Fibroblast of lung (primary cell): ENCODE measurements around the gene SLC6A7. TPM values are rescaled to one million over a fixed set of nuclear protein-coding genes. Genes with fewer than 3 reads are reported as not detected.
"Not testable (repeated sequence)": the region's sequence is repeated elsewhere in the genome, so short reads cannot be mapped to it uniquely, and the experiment has no call there.

Experiments used
- DNase-seq, 2 donors: peaks; one replicate each; pipeline versions ENCODE4 v3.0.0 to v3.0.0-alpha.2; 2010; ENCODE audit warnings: low read depth in 2 of 2
- H2AFZ ChIP-seq: 2 replicates; pipeline ENCODE4 v1.5.1; 2012; ENCODE audit warnings: low read length, control low read depth, inconsistent platforms
- H3K27ac ChIP-seq: 2 replicates; pipeline ENCODE4 v1.5.1; 2011; ENCODE audit warnings: low read length, control low read depth; ENCODE audit not compliant: insufficient read depth
- H3K27me3 ChIP-seq: 2 replicates; pipeline ENCODE4 v1.5.1; 2011; ENCODE audit warnings: mild to moderate bottlenecking, low read length; ENCODE audit not compliant: control insufficient read depth, insufficient read depth
- H3K36me3 ChIP-seq: 2 replicates; pipeline ENCODE4 v1.5.1; 2011; ENCODE audit warnings: low read length; ENCODE audit not compliant: control insufficient read depth, insufficient read depth
- H3K4me1 ChIP-seq: 2 replicates; pipeline ENCODE4 v1.5.1; 2011; ENCODE audit warnings: low read length; ENCODE audit not compliant: control insufficient read depth, insufficient read depth; ENCODE audit errors: extremely low read depth
- H3K4me2 ChIP-seq: 2 replicates; pipeline ENCODE4 v1.5.1; 2011; ENCODE audit warnings: low read length, control low read depth; ENCODE audit not compliant: insufficient read depth; ENCODE audit errors: extremely low read depth
- H3K4me3 ChIP-seq, 4 experiments: fragments of 200-600 bp in 1 of 4; sonication (generic) in 1 of 4; replicated peaks in 1 of 4; 2 replicates each; pipeline ENCODE4 v1.5.1; 2011 to 2016; ENCODE audit warnings: low read length in 4 of 4, low read depth in 3 of 4, mild to moderate bottlenecking in 3 of 4, control low read depth in 2 of 4, inconsistent platforms in 1 of 4, mixed read lengths in 1 of 4; ENCODE audit not compliant: insufficient read depth in 1 of 4; ENCODE audit errors: control extremely low read depth in 1 of 4
- H3K79me2 ChIP-seq: 2 replicates; pipeline ENCODE4 v1.5.1; 2012; ENCODE audit warnings: mild to moderate bottlenecking, low read length, inconsistent platforms; ENCODE audit not compliant: control insufficient read depth, insufficient read depth
- H3K9ac ChIP-seq: 2 replicates; pipeline ENCODE4 v1.5.1; 2011; ENCODE audit warnings: mild to moderate bottlenecking, low read length, control low read depth; ENCODE audit not compliant: insufficient read depth
- H3K9me3 ChIP-seq: 2 replicates; pipeline ENCODE4 v1.5.1; 2012; ENCODE audit warnings: low read depth, low read length; ENCODE audit not compliant: control insufficient read depth, insufficient read depth
- H4K20me1 ChIP-seq: 2 replicates; pipeline ENCODE4 v1.5.1; 2011; ENCODE audit warnings: low read length; ENCODE audit not compliant: control insufficient read depth, insufficient read depth; ENCODE audit errors: extremely low read depth
- EZH2 ChIP-seq: IDR thresholded peaks from 2 replicates; pipeline ENCODE4 v1.5.1; 2012; ENCODE audit warnings: low read length, control low read depth, mild to moderate bottlenecking; ENCODE audit errors: missing control alignments
- polyA plus RNA-seq, 2 donors: library from polyadenylated mRNA; depleted of rRNA in 1 of 2; stranded (reverse) in 1 of 2; unstranded in 1 of 2; fragments of >200 nt; gene quantifications; 2 replicates each; pipeline ENCODE4 v1.2.1, GENCODE V29; 2011 to 2012; ENCODE audit warnings: missing spikeins in 1 of 2
- total RNA-seq: library from RNA; depleted of rRNA; stranded (reverse); fragments of >200 nt; gene quantifications from 2 replicates; pipeline ENCODE4 v1.2.1, GENCODE V29; 2014
- TF ChIP-seq, protein P1 (sequence below), 2 donors: IDR thresholded peaks in 1 of 2; conservative IDR thresholded peaks in 1 of 2; 1 replicate in 1 of 2; 2 replicates in 1 of 2; pipeline ENCODE4 v1.5.1; 2011 to 2012; ENCODE audit warnings: low read length in 2 of 2, control low read depth in 1 of 2, inconsistent platforms in 1 of 2, low read depth in 1 of 2, mild to moderate bottlenecking in 1 of 2

SLC6A7 gene
- total and polyA plus RNA-seq, 2 donors (not counting 1 experiment from before 2014, with no cell fraction given): 0.02 TPM; not detected in 1

DNA sequence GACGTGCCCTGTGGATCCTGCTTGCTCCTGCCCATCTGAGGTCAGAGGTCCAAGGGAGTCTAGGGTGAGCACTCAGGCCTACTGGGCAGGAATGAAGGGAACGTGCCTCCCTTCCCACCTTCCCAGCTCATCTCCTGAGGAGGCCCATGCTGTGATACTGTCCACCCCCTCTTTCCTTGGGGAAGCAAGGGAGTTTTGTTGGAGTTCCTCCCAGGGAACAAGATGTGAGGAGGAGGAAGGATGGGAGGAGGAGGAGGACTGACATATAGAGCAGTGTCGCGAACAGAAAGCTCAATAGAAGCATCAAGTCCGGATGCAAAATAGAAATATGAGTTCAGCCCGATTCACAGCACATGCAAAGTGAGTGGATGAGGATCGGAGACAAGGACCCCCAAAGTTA, 41.0 kb downstream of the SLC6A7 start:
- Histone ChIP-seq H2AFZ (no peak overlapping the region), H3K4me2 (no peak overlapping the region), H3K79me2 (no peaks in the 10 kb centered on the region), H3K9me3 (no peaks in the 10 kb centered on the region), H3K9ac (no peak overlapping the region), H3K27ac (no peak overlapping the region), H3K27me3 (no peaks in the 10 kb centered on the region), H3K4me1 (no peaks in the 10 kb centered on the region), H4K20me1 (no peaks in the 10 kb centered on the region), H3K4me3 (no peak overlapping the region), H3K36me3 (no peaks in the 10 kb centered on the region)
- DNase-seq: no peak
- TF ChIP-seq, protein P1, sequence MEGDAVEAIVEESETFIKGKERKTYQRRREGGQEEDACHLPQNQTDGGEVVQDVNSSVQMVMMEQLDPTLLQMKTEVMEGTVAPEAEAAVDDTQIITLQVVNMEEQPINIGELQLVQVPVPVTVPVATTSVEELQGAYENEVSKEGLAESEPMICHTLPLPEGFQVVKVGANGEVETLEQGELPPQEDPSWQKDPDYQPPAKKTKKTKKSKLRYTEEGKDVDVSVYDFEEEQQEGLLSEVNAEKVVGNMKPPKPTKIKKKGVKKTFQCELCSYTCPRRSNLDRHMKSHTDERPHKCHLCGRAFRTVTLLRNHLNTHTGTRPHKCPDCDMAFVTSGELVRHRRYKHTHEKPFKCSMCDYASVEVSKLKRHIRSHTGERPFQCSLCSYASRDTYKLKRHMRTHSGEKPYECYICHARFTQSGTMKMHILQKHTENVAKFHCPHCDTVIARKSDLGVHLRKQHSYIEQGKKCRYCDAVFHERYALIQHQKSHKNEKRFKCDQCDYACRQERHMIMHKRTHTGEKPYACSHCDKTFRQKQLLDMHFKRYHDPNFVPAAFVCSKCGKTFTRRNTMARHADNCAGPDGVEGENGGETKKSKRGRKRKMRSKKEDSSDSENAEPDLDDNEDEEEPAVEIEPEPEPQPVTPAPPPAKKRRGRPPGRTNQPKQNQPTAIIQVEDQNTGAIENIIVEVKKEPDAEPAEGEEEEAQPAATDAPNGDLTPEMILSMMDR (conservative IDR thresholded peaks at IDR 0.05 in 1 of 2, IDR thresholded peaks at IDR 0.05 in 1 of 2; ENCODE audit: low read depth in 1 of 2, low read length in 2 of 2): no peak
- no peak for TF ChIP-seq EZH2

DNA sequence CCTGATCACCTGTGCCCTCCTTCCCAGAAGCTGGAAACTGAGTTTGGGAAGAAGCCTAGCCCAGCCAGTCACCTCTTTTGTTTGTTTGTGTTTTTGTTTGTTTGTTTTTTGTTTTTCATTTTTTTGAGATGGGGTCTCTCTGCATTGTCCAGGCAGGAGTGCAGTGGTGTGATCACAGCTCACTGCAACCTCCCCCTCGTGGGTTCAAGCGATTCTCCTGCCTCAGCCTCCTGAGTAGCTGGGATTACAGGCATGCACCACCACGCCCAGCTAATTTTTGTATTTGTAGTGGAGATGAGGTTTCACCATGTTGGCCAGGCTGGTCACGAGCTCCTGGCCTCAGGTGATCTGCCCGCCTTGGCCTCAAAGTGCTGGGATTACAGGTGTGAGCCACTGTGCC, 43.8 kb downstream of the SLC6A7 start:
- not testable (repeated sequence) for H3K9ac ChIP-seq, H3K27me3 ChIP-seq, H3K4me1 ChIP-seq, H2AFZ ChIP-seq, H3K9me3 ChIP-seq, H4K20me1 ChIP-seq, H3K4me2 ChIP-seq, H3K27ac ChIP-seq, H3K4me3 ChIP-seq, DNase-seq, H3K79me2 ChIP-seq, H3K36me3 ChIP-seq

- Histone ChIP-seq H3K36me3 (no peaks in the 10 kb centered on the region), H3K9me3 (no peaks in the 10 kb centered on the region), H3K27ac (no peak overlapping the region), H3K9ac (no peak overlapping the region), H3K27me3 (no peaks in the 10 kb centered on the region), H2AFZ (no peak overlapping the region), H3K79me2 (no peaks in the 10 kb centered on the region), H3K4me2 (no peak overlapping the region), H3K4me3 (no peak overlapping the region), H3K4me1 (no peaks in the 10 kb centered on the region), H4K20me1 (no peaks in the 10 kb centered on the region)
- TF ChIP-seq, protein P1 (conservative IDR thresholded peaks at IDR 0.05 in 1 of 2, IDR thresholded peaks at IDR 0.05 in 1 of 2; ENCODE audit: low read depth in 1 of 2, low read length in 2 of 2): no peak
- no peak for TF ChIP-seq EZH2
- no peak for DNase-seq
Observed at GRCh38 chr5:150234576-150235499, 45.0 kb downstream of the SLC6A7 start.
